GDM1 (cell line): ENCODE data around the gene SCFD2.

ENCODE experiments used
- DNase-seq: peaks from one replicate; lab custom pipeline; 2025; lab: John Stamatoyannopoulos, UW

SCFD2 gene

GRCh38 chr4:52954560-52955170 lies 411.2 kb downstream of the SCFD2 start:
- no peak for DNase-seq

- no peak for DNase-seq
Observed at GRCh38 chr4:52952540-52952939, 413.3 kb downstream of the SCFD2 start.

GRCh38 chr4:52951016-52951415 lies 414.8 kb downstream of the SCFD2 start:
- DNase-seq: no peak

- DNase-seq: no peak
Observed at GRCh38 chr4:52950226-52950625, 415.6 kb downstream of the SCFD2 start.

GRCh38 chr4:52949336-52949735 lies 416.5 kb downstream of the SCFD2 start:
- no peak for DNase-seq

- no peak for DNase-seq
Observed at GRCh38 chr4:52948057-52948423, 417.8 kb downstream of the SCFD2 start.

- no peak for DNase-seq
Observed at GRCh38 chr4:52947401-52948056, 418.3 kb downstream of the SCFD2 start.

GRCh38 chr4:52946855-52947254 lies 419.0 kb downstream of the SCFD2 start:
- no peak for DNase-seq

- DNase-seq: no peak
Observed at GRCh38 chr4:52945982-52946381, 419.9 kb downstream of the SCFD2 start.

- DNase-seq: no peak
Observed at GRCh38 chr4:52945326-52945898, 420.4 kb downstream of the SCFD2 start.

- no peak for DNase-seq
Observed at GRCh38 chr4:52943677-52944076, 422.2 kb downstream of the SCFD2 start.

GRCh38 chr4:52942936-52943335 lies 422.9 kb downstream of the SCFD2 start:
- DNase-seq: no peak

GRCh38 chr4:52941450-52941849 lies 424.4 kb downstream of the SCFD2 start:
- DNase-seq: no peak

- DNase-seq: no peak
Observed at GRCh38 chr4:52939739-52940138, 426.1 kb downstream of the SCFD2 start.

GRCh38 chr4:52939325-52939724 lies 426.5 kb downstream of the SCFD2 start:
- DNase-seq: no peak

- no peak for DNase-seq
Observed at GRCh38 chr4:52937829-52938228, 428.0 kb downstream of the SCFD2 start.

- DNase-seq: no peak
Observed at GRCh38 chr4:52936729-52937128, 429.1 kb downstream of the SCFD2 start.

GRCh38 chr4:52935317-52935716 lies 430.5 kb downstream of the SCFD2 start:
- no peak for DNase-seq

GRCh38 chr4:52933738-52934137 lies 432.1 kb downstream of the SCFD2 start:
- no peak for DNase-seq

GRCh38 chr4:52932591-52933470 lies 433.0 kb downstream of the SCFD2 start:
- DNase-seq: no peak

- no peak for DNase-seq
Observed at GRCh38 chr4:52931243-52931642, 434.6 kb downstream of the SCFD2 start.

GRCh38 chr4:52926196-52926974 lies 439.5 kb downstream of the SCFD2 start:
- DNase-seq: no peak
